Activated naive CD4-positive, alpha-beta T cell treated with anti-CD3 and anti-CD28 coated beads, Interleukin-2, amount 10 ng/mL, durations not matched to agents 7 days and 5 days (primary cell): ENCODE data around the gene LITAF.
A peak's percentile ranks its signal among the peaks of the same experiment; 100 is the strongest.
"Not testable (repeated sequence)": the region's sequence is repeated elsewhere in the genome, so short reads cannot be mapped to it uniquely, and the experiment has no call there.

ENCODE experiments used
- CTCF ChIA-PET: fragments of 350-600 bp; sonication (Branson Sonifier 250); formaldehyde crosslinking; loops from one replicate; lab custom pipeline; 2021; ENCODE audit warnings: antibody characterized with exemption; lab: Charles Lee
- DNase-seq: peaks from one replicate; pipeline ENCODE4 v3.0.0-alpha.2; 2020
- H3K27ac Mint-ChIP-seq: one replicate; pipeline ENCODE4 v1.8.0; 2021; ENCODE audit warnings: mild to moderate bottlenecking, moderate library complexity, mixed read lengths
- H3K27me3 Mint-ChIP-seq: one replicate; pipeline ENCODE4 v1.8.0; 2021; ENCODE audit warnings: mild to moderate bottlenecking, mixed read lengths
- H3K36me3 Mint-ChIP-seq: one replicate; pipeline ENCODE4 v1.8.0; 2021; ENCODE audit warnings: mixed read lengths
- H3K4me1 Mint-ChIP-seq: one replicate; pipeline ENCODE4 v1.8.0; 2021; ENCODE audit warnings: mixed read lengths
- H3K4me3 Mint-ChIP-seq: one replicate; pipeline ENCODE4 v1.8.0; 2021; ENCODE audit warnings: mild to moderate bottlenecking, moderate library complexity, mixed read lengths
- H3K9me3 Mint-ChIP-seq: one replicate; pipeline ENCODE4 v1.8.0; 2021; ENCODE audit warnings: mixed read lengths

The LITAF gene

GRCh38 chr16:11565665-11566064 lies 21.1 kb downstream of the LITAF start:
- no peak for DNase-seq
- peaks cover 62% of the 10 kb centered on the region for H3K4me1 Mint-ChIP-seq
- H3K27ac Mint-ChIP-seq = peak overlapping the region; percentile 35
- no peaks in the 10 kb centered on the region for H3K27me3 Mint-ChIP-seq
- peaks cover 42% of the 10 kb centered on the region for H3K36me3 Mint-ChIP-seq
- no peak overlapping the region for H3K4me3 Mint-ChIP-seq
- H3K9me3 Mint-ChIP-seq = no peaks in the 10 kb centered on the region
- CTCF ChIA-PET = no interaction called here

DNA sequence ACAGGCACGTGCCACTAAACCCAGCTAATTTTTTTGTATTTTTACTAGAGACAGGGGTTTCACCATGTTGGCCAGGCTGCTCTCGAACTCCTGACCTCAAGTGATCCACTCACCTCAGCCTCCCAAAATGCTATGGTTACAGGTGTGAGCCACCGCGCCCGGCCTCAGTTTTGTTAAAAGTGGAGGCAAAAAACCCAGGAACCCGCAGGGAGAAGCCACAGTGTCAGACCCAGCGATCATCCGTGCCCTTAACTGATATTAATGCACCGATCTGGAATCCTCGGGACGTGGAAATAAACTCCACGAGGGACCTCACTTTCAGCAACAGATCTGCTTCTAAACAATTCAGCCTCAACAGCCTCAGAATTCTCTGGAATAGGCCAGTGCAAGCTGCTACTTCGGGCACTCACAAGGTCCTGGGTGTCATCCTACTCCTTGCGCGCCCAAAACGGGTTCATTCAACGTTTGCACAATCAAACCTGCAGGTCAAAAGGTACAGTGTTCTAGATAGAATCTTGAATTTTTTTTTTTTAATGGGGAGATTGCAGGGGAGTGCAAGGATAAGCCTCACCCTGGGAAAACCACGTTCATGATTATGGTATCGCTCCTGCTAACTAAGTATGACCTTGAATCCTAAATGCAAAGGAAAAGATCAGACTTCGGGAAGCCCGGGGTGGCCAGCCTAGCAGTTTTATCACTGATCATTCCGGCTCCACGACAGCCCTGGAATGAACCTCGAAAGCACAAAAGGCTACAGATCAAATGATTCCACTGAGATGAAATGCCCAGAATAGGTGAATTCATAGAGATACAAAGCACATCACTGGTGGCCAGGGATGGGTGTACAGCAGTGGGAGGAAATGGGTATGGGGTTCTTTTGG lies 22.4 kb downstream of the LITAF start:
- peaks cover 38% of the 10 kb centered on the region for H3K36me3 Mint-ChIP-seq
- peak overlapping the region; percentile 85 for H3K27ac Mint-ChIP-seq
- CTCF ChIA-PET = interaction anchor here (0.9 kb wide), 1 partner anchor 33 kb away, joined by 3 read pairs; no protein-coding TSS in a partner anchor
- H3K4me1 Mint-ChIP-seq = peaks cover 68% of the 10 kb centered on the region
- no peak for DNase-seq
- no peaks in the 10 kb centered on the region for H3K27me3 Mint-ChIP-seq
- H3K9me3 Mint-ChIP-seq = no peaks in the 10 kb centered on the region
- no peak overlapping the region for H3K4me3 Mint-ChIP-seq

- no peak for DNase-seq
- CTCF ChIA-PET = interaction anchor here (0.9 kb wide), 1 partner anchor 32 kb away, joined by 3 read pairs; no protein-coding TSS in a partner anchor
- peaks cover 74% of the 10 kb centered on the region for H3K4me1 Mint-ChIP-seq
- no peaks in the 10 kb centered on the region for H3K9me3 Mint-ChIP-seq
- H3K4me3 Mint-ChIP-seq = no peak overlapping the region
- peak overlapping the region; percentile 85 for H3K27ac Mint-ChIP-seq
- no peaks in the 10 kb centered on the region for H3K27me3 Mint-ChIP-seq
- H3K36me3 Mint-ChIP-seq = peaks cover 43% of the 10 kb centered on the region
Observed at GRCh38 chr16:11563493-11564040, 23.2 kb downstream of the LITAF start.

DNA sequence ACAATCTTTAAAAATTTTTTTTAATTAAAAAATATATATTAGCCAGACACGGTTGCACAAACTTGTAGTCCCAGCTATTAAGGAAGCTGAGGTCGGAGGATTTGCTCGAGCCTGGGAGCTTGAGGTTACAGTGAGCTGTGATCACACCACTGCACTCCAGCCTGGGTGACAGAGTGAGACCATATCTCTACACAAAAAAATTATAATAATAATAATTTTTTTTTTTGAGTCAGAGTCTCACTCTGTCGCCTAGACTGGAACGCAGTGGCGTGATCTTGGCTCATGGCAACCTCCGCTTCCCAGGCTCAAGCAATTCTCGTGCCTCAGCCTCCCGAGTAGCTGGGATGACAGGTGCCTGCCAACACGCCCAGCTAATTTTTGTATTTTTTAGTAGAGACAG lies 23.8 kb downstream of the LITAF start:
- CTCF ChIA-PET = interaction anchor here (1.9 kb wide), 1 partner anchor 44 kb away, joined by 5 read pairs; no protein-coding TSS in a partner anchor
- H3K27me3 Mint-ChIP-seq = no peaks in the 10 kb centered on the region
- no peak for DNase-seq
- H3K36me3 Mint-ChIP-seq = peaks cover 42% of the 10 kb centered on the region
- H3K4me1 Mint-ChIP-seq = peaks cover 81% of the 10 kb centered on the region
- peak overlapping the region; percentile 85 for H3K27ac Mint-ChIP-seq
- H3K9me3 Mint-ChIP-seq = no peaks in the 10 kb centered on the region
- no peak overlapping the region for H3K4me3 Mint-ChIP-seq

GRCh38 chr16:11562411-11562810 lies 24.3 kb downstream of the LITAF start:
- no peaks in the 10 kb centered on the region for H3K27me3 Mint-ChIP-seq
- no peaks in the 10 kb centered on the region for H3K9me3 Mint-ChIP-seq
- peaks cover 86% of the 10 kb centered on the region for H3K4me1 Mint-ChIP-seq
- no peak for DNase-seq
- CTCF ChIA-PET = interaction anchor here (1.9 kb wide), 1 partner anchor 45 kb away, joined by 5 read pairs; no protein-coding TSS in a partner anchor
- peak overlapping the region; percentile 94 for H3K27ac Mint-ChIP-seq
- H3K4me3 Mint-ChIP-seq = no peak overlapping the region
- peaks cover 42% of the 10 kb centered on the region for H3K36me3 Mint-ChIP-seq

DNA sequence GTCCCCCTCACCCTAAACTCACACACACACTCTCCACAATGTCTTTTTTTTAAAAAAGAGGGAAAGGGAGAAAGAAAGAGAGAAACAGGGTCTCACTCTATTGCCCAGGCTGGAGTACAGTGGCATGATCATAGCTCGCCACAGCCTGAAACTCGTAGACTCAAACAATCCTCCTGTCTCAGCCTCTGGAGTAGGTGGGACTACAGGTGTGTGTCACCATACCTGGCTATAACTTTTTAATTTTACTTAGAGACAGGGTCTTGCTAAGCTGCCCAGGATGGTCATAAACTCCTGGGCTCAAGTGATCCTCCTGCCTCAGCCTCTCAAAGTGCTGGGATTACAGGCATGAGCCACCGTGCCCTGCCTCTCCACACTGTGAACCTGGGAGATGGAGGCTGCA lies 24.9 kb downstream of the LITAF start:
- Mint-ChIP-seq H3K36me3 (peaks cover 44% of the 10 kb centered on the region), H3K4me3 (peak overlapping the region; percentile 68), H3K27me3 (no peaks in the 10 kb centered on the region), H3K27ac (peak overlapping the region; percentile 94), H3K9me3 (peaks cover 1% of the 10 kb centered on the region), H3K4me1 (peaks cover 91% of the 10 kb centered on the region)
- DNase-seq = no peak
- CTCF ChIA-PET = interaction anchor here (1.9 to 4.5 kb wide), 2 partner anchors 31 to 45 kb away, joined by 5 to 28 read pairs; no protein-coding TSS in a partner anchor

DNA sequence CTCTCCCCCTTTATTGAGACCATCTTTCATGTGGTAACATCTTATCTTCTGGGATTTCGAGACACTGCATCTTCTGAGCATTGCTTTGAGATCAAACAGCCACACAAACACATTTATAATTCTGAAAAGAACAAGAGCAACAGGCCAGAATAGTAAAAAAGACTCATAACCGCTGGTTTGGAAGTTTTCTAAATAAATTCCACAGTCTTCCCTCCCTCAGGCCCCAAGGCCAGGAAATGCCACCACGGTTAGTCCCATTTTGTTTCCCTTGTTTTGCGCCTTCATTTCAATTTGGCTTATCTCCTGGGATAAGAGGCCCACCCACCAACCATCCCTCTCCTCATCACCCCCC lies 25.3 kb downstream of the LITAF start:
- H3K27me3 Mint-ChIP-seq = no peaks in the 10 kb centered on the region
- CTCF ChIA-PET = interaction anchor here (0.6 to 4.5 kb wide), 3 partner anchors 21 to 46 kb away, joined by 3 to 28 read pairs (median 5); no protein-coding TSS in a partner anchor
- peaks cover 44% of the 10 kb centered on the region for H3K36me3 Mint-ChIP-seq
- no peak for DNase-seq
- peaks cover 91% of the 10 kb centered on the region for H3K4me1 Mint-ChIP-seq
- H3K4me3 Mint-ChIP-seq = peak overlapping the region; percentile 68
- H3K9me3 Mint-ChIP-seq = peaks cover 2% of the 10 kb centered on the region
- H3K27ac Mint-ChIP-seq = peak overlapping the region; percentile 94

DNA sequence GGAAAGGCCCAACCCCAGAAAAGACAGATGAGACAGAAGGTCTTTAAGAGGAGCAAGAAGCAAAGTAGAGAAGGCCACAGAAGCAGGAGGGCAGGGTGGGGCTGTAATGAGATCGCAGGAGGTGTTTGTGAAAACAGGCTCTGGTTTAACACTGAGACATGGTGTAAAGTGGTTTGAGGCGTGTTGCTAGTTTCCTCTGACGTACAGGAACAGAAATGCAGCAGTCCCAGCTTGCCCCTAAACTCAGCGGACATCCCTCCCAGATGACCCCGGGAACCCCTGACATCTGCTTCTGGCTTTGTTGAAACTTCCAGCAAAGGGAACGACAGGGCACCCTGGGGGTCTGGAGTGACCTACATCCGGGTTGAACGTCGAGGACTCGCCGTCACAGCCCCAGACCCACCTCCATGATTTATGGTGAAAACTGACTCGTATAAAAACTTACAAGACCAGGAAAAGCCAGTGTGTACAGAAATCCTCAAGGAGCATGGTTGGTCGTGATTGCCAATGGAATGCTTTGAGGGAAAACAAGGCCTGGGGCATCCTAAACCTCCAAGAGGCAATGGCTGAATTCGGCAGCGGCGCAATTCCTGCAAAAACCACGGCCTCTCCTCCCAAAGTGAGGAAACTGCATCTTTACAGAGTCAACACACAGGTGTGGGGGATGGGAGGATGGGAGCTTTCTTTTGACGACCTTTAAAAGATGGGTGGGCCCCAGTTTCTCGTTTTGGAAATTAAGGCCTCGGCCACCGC lies 25.8 kb downstream of the LITAF start:
- peaks cover 91% of the 10 kb centered on the region for H3K4me1 Mint-ChIP-seq
- H3K9me3 Mint-ChIP-seq = peaks cover 7% of the 10 kb centered on the region
- CTCF ChIA-PET = interaction anchor here (0.6 to 4.5 kb wide), 2 partner anchors 22 to 30 kb away, joined by 3 to 28 read pairs; no protein-coding TSS in a partner anchor
- no peaks in the 10 kb centered on the region for H3K27me3 Mint-ChIP-seq
- peak overlapping the region; percentile 94 for H3K27ac Mint-ChIP-seq
- peak overlapping the region; percentile 68 for H3K4me3 Mint-ChIP-seq
- peaks cover 44% of the 10 kb centered on the region for H3K36me3 Mint-ChIP-seq
- peak; percentile 84 for DNase-seq

GRCh38 chr16:11558308-11558823 lies 28.4 kb downstream of the LITAF start:
- peaks cover 77% of the 10 kb centered on the region for H3K4me1 Mint-ChIP-seq
- not testable (repeated sequence) for DNase-seq, H3K9me3 Mint-ChIP-seq, H3K4me3 Mint-ChIP-seq, H3K27me3 Mint-ChIP-seq
- peak overlapping the region; percentile 66 for H3K27ac Mint-ChIP-seq
- peaks cover 51% of the 10 kb centered on the region for H3K36me3 Mint-ChIP-seq
- CTCF ChIA-PET = interaction anchor here (1.2 to 4.5 kb wide), 2 partner anchors 27 to 83 kb away, joined by 3 to 28 read pairs; no protein-coding TSS in a partner anchor

DNA sequence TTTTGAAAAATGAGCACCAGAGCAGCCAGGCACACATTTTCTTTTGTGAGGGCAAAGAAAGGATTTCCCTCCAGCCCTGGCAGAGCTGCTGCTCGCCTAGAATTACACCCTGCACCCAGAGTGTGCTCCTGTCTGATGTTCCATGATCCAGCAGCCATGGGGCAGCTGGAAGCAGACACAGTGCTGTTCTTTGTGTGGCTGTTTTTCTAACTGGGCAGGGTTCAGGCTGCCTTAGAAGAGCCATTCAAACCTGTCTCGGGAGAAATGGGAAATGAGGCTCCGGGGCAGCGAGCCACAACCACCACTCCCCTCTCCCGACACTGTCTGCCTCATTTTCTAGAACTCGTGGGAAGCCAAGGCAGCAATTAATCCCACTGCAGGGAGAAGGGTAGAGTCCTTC lies 28.9 kb downstream of the LITAF start:
- CTCF ChIA-PET = interaction anchor here (1.2 to 4.5 kb wide), 2 partner anchors 26 to 83 kb away, joined by 3 to 28 read pairs; no protein-coding TSS in a partner anchor
- peak overlapping the region; percentile 79 for H3K27ac Mint-ChIP-seq
- peaks cover 51% of the 10 kb centered on the region for H3K36me3 Mint-ChIP-seq
- peaks cover 7% of the 10 kb centered on the region for H3K9me3 Mint-ChIP-seq
- no peak overlapping the region for H3K4me3 Mint-ChIP-seq
- H3K4me1 Mint-ChIP-seq = peaks cover 73% of the 10 kb centered on the region
- H3K27me3 Mint-ChIP-seq = no peaks in the 10 kb centered on the region
- DNase-seq = no peak

GRCh38 chr16:11556945-11557720 lies 29.6 kb downstream of the LITAF start:
- H3K27me3 Mint-ChIP-seq = no peaks in the 10 kb centered on the region
- peak overlapping the region; percentile 79 for H3K27ac Mint-ChIP-seq
- H3K36me3 Mint-ChIP-seq = peaks cover 55% of the 10 kb centered on the region

GRCh38 chr16:11556214-11556819 lies 30.4 kb downstream of the LITAF start:
- CTCF ChIA-PET = interaction anchor here (0.6 to 2.3 kb wide), 3 partner anchors 10 to 308 kb away, joined by 3 to 7 read pairs (median 5); no protein-coding TSS in a partner anchor
- H3K4me1 Mint-ChIP-seq = peaks cover 61% of the 10 kb centered on the region
- no peaks in the 10 kb centered on the region for H3K27me3 Mint-ChIP-seq
- no peak overlapping the region for H3K4me3 Mint-ChIP-seq
- no peak for DNase-seq
- H3K27ac Mint-ChIP-seq = peak overlapping the region; percentile 79
- H3K9me3 Mint-ChIP-seq = peaks cover 7% of the 10 kb centered on the region
- H3K36me3 Mint-ChIP-seq = peaks cover 54% of the 10 kb centered on the region

More at GRCh38 chr16:11556945-11557720, 29.6 kb downstream of the LITAF start:
- H3K9me3 Mint-ChIP-seq = peaks cover 7% of the 10 kb centered on the region
- CTCF ChIA-PET = interaction anchor here (0.6 to 2.3 kb wide), 4 partner anchors 11 to 307 kb away, joined by 3 to 7 read pairs (median 4); no protein-coding TSS in a partner anchor
- H3K4me1 Mint-ChIP-seq = peaks cover 70% of the 10 kb centered on the region
- peak overlapping the region; percentile 31 for H3K4me3 Mint-ChIP-seq
- peak; percentile 42 for DNase-seq
